ENCODE measurements around the gene GALNT11.

GRCh38 chr7:151981223-151981622 is 44.3 kb upstream of the GALNT11 start:
- no peak for TF ChIP-seq CTCF (IDR thresholded peaks at IDR 0.05; ENCODE audit: insufficient read depth, low read depth, low read length)
- TF ChIP-seq EZH2 (IDR thresholded peaks at IDR 0.05; ENCODE audit: insufficient read depth, low read length), result no peak

All from astrocyte (in vitro differentiated cells and primary cell).